Measurements from ENCODE around the gene ARVCF. TPM values are rescaled to one million over a fixed set of nuclear protein-coding genes. Genes with fewer than 3 reads are reported as not detected.

Gene ARVCF, protein sequence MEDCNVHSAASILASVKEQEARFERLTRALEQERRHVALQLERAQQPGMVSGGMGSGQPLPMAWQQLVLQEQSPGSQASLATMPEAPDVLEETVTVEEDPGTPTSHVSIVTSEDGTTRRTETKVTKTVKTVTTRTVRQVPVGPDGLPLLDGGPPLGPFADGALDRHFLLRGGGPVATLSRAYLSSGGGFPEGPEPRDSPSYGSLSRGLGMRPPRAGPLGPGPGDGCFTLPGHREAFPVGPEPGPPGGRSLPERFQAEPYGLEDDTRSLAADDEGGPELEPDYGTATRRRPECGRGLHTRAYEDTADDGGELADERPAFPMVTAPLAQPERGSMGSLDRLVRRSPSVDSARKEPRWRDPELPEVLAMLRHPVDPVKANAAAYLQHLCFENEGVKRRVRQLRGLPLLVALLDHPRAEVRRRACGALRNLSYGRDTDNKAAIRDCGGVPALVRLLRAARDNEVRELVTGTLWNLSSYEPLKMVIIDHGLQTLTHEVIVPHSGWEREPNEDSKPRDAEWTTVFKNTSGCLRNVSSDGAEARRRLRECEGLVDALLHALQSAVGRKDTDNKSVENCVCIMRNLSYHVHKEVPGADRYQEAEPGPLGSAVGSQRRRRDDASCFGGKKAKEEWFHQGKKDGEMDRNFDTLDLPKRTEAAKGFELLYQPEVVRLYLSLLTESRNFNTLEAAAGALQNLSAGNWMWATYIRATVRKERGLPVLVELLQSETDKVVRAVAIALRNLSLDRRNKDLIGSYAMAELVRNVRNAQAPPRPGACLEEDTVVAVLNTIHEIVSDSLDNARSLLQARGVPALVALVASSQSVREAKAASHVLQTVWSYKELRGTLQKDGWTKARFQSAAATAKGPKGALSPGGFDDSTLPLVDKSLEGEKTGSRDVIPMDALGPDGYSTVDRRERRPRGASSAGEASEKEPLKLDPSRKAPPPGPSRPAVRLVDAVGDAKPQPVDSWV
- 91.8 and 101 TPM in 2 replicates for total RNA-seq

DNA sequence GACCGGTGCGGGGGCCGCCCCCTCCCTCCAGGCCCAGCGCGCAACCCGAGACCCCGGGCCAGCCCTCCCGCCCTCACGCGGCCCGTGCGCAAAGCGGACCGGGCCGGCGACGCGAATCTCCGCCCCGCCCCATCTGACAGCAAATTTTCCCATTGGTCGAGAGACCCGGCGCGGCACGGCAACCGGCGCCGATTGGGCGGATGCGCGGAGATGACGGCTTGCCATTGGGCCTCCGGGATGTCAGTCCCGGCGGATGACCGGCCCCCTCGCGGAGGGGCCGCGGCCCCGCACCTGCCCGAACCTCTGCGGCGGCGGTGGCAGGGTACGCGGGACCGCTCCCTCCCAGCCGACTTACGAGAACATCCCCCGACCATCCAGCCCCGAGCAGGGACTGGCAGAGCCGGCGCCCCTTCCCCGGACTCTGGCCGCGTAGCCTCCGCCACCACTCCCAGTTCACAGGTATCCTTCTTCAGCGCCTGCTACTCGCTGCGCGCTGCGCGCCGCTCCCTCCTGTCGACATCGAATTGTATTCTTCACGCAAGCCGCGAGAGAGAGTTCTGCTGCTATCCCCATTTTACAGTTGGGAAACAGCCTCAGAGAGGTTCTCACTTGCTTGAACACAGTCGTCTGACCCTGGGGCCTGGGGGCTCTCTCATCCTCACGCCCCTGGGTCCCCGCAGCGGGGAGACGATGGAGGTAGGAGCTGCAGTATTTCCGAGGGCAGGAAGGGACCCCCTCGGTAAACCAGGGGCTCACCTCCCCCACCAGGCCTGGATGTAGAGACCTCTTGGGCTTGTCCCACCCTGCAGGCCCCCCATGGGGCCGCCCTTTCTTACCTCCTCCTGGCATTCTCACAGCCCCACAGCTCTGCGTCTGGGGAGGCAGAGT, at the start of gene ARVCF:
Gene ARVCF (minus strand): TSS at position 90 of the 888 bp plus-strand sequence. CDS start 26,029 bp downstream, outside the sequence.

DNA sequence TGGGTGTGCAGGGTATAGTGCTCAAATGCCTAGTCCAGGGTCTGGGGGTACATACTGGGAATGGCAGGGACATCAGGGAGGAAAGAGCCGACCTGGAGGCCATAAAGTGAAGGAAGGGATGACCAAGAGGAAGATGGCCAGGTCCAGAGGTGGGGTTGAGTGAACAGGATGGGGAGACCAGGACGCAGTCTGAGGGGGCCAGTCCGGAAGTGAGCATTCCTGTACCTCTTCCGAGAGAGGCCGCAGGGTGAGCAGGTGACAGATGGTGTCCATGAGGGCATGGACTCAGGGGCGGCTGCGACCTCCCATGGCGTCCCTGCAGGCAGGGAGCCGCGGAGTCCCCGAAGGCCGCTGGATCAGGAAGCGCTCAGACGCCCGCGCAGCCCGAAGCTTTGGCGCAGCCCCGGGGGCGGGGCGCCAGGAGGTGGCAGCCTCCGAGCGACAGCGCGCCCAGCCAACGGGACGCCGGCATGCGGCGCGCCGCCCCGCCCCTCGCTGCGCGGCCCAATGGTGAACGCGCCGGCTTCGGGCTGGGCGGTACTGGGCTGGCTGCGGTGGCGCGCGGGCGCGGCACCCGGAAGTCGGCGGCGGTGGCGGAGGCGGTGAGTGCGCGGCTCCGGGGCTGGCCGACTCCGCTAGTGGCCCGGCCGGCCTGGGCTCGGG, 4.0 kb upstream of the ARVCF start, which contains the start of gene TANGO2:
Gene TANGO2 (plus strand): TSS at position 578 of the 663 bp plus-strand sequence. CDS start 15,689 bp downstream, outside the sequence.

DNA sequence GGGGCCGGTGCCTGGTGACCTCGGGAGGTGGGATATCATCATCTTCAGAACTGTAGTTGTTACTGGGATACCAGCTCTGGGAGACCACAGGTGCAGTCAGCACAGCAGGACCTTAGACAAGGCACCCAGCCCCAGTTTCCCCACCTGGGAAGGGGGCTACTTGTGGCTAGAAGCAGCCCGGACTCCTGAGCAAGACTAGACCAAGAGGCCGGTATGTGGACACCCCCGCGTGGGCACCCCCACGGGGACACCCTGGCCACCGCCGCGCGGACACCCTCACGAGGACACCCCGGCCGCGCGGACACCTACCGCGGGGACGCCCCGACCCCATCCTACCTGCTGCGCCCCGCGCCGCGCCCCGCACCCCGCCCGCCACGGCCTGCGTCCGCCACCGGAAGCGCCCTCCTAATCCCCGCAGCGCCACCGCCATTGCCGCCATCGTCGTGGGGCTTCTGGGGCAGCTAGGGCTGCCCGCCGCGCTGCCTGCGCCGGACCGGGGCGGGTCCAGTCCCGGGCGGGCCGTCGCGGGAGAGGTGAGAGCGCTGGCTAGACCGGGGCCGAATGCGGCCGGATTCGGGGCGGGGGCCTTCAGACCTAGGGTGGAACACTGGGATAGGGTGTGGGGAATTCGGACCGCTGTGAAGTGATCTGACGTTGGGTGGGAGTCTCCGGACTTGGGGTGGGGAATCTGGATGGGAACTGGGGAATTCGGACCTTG, 75.1 kb downstream of the ARVCF start, which contains the start of the genes COMT and TXNRD2:
Gene COMT (plus strand): TSS at position 408 of the 718 bp plus-strand sequence. CDS start 20,755 bp downstream, outside the sequence.
Gene TXNRD2 (minus strand): TSS at position 454 of the 718 bp plus-strand sequence. CDS start 15 bp downstream, at position 439.

Other genes with a start within 250 kb of the ARVCF start
- 10.6 and 11.7 TPM in 2 replicates for gene GNB1L, start 161.9 kb downstream of the ARVCF start, total RNA-seq
- 20.7 and 23.7 TPM in 2 replicates for gene RTL10, start 161.9 kb downstream of the ARVCF start, total RNA-seq
- gene COMT, start 75.1 kb downstream of the ARVCF start, total RNA-seq = 415 and 461 TPM in 2 replicates
- 83.2 and 83.9 TPM in 2 replicates for gene TXNRD2, start 75.0 kb downstream of the ARVCF start, total RNA-seq
- gene TANGO2, start 4.3 kb upstream of the ARVCF start, total RNA-seq = 29.2 and 37.5 TPM in 2 replicates
- gene DGCR8, start 63.4 kb upstream of the ARVCF start, total RNA-seq = 18.3 and 19.0 TPM in 2 replicates
- 521 and 558 TPM in 2 replicates for gene RANBP1, start 99.3 kb upstream of the ARVCF start, total RNA-seq
- 42.1 and 43.6 TPM in 2 replicates for gene TRMT2A, start 100.4 kb upstream of the ARVCF start, total RNA-seq
- gene ZDHHC8, start 115.0 kb upstream of the ARVCF start, total RNA-seq = 32.4 and 32.6 TPM in 2 replicates
- gene CCDC188, start 134.2 kb upstream of the ARVCF start, total RNA-seq = 3.0 and 8.3 TPM in 2 replicates